Sigmoid colon (tissue), 7 donors: ENCODE data around the gene SLC16A4. TPM values are rescaled to one million over a fixed set of nuclear protein-coding genes. Genes with fewer than 3 reads are reported as not detected.

Experiments
- DNase-seq: peaks from one replicate; pipeline ENCODE4 v3.0.0-alpha.2; 2019
- H3K27ac ChIP-seq, 4 donors: fragments of 200-600 bp; sonication (generic); one replicate each; pipeline ENCODE4 v1.5.1; 2016 to 2019; ENCODE audit warnings: mild to moderate bottlenecking in 1 of 4
- H3K27me3 ChIP-seq, 3 donors: fragments of 200-600 bp; sonication (generic); one replicate each; pipeline ENCODE4 v1.5.1; 2019; ENCODE audit warnings: mild to moderate bottlenecking in 1 of 3
- H3K36me3 ChIP-seq, 4 donors: fragments of 200-600 bp; sonication (generic); one replicate each; pipeline ENCODE4 v1.5.1; 2016 to 2019
- H3K4me1 ChIP-seq, 4 donors: fragments of 200-600 bp; sonication (generic); one replicate each; pipeline ENCODE4 v1.5.1; 2017 to 2019
- H3K4me3 ChIP-seq, 4 donors: fragments of 200-600 bp; sonication (generic); one replicate each; pipeline ENCODE4 v1.5.1; 2017 to 2019; ENCODE audit warnings: mild to moderate bottlenecking in 2 of 4, moderate library complexity in 1 of 4
- H3K9me3 ChIP-seq, 4 donors: fragments of 200-600 bp in 3 of 4; sonication (generic) in 3 of 4; one replicate each; pipeline versions ENCODE4 v1.5.1 to v1.6.1; 2013 to 2019
- CTCF ChIP-seq, 4 experiments: fragments of 450-650 bp in 3 of 4; fragments of 200-600 bp in 1 of 4; IDR thresholded peaks; one replicate each; pipeline ENCODE4 v1.5.1; 2016 to 2019; ENCODE audit warnings: antibody characterized with exemption in 4 of 4, mild to moderate bottlenecking in 3 of 4, moderate library complexity in 2 of 4
- EP300 ChIP-seq, 4 donors: sonication (generic); formaldehyde crosslinking; IDR thresholded peaks; one replicate each; pipeline ENCODE4 v1.6.1; 2017; ENCODE audit warnings: antibody characterized with exemption in 4 of 4
- POLR2A ChIP-seq, 2 donors: fragments of 450-650 bp; IDR thresholded peaks; one replicate each; pipeline ENCODE4 v1.6.1; 2016; ENCODE audit warnings: antibody characterized with exemption in 2 of 2, mild to moderate bottlenecking in 2 of 2, moderate library complexity in 2 of 2
- POLR2AphosphoS5 ChIP-seq, 4 donors: sonication (generic); formaldehyde crosslinking; IDR thresholded peaks; one replicate each; pipeline ENCODE4 v1.6.1; 2017; ENCODE audit warnings: antibody characterized with exemption in 4 of 4
- WGBS, 2 donors: extraction: QIAGEN DNeasy Blood & Tissue Kit; methylation state at CpG; one replicate each; pipeline ENCODE4 v1.1.7; 2013; 5-methylcytosine and 5-hydroxymethylcytosine counted together
- intact Hi-C: fragments of 100-400 bp; cut with DNase I; formaldehyde crosslinking; loops from one replicate; pipeline ENCODE4 v1.15.1; 2023
- polyA plus RNA-seq, 3 donors: library from polyadenylated mRNA; stranded (reverse); fragments of 200-250 nt; gene quantifications; one replicate each; pipeline ENCODE4 v1.2.3, GENCODE V29; 2013
- total RNA-seq, 4 donors: library from RNA; depleted of rRNA; stranded (reverse); fragments of >200 nt; gene quantifications; one replicate each; pipeline ENCODE4 v1.1.0, GENCODE V29; 2016
- donor health status: healthy with polysubstance abuse.
- donor health status: Bipolar disorder and iron deficiency.
- donor health status: healthy.

SLC16A4 gene
- total and polyA plus RNA-seq, 7 donors, result 1.6 to 10.2 (median 5.2) TPM; not detected in 1

DNA sequence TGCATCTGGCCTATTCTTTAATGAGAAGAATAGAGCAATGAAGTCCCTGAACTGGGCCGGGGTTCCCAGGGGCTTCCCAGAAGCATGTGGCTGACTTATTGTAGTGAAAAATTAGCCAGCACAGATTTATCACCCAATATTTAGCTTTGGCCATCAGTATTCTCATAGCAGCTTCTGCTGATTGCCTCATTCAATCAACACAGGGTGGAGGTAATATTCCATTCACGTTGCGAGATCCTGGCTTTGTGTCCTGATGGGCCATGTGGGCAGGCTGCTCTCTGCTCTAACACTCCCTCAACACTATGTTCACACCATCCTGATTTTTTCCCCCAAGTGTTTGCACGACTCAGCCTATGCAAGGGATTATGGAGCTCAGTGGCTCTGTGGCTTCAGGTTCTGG is 38.1 kb upstream of the SLC16A4 start:
- intact Hi-C loops, result no loop called here
- no peaks in the 10 kb centered on the region for H3K36me3 ChIP-seq
- H3K9me3 ChIP-seq, result no peaks in the 10 kb centered on the region
- DNase-seq, result peak; percentile 24
- peaks cover 0 to 7% (median 0%) of the 10 kb centered on the region in 3 donors for H3K27me3 ChIP-seq
- no peak overlapping the region for H3K27ac ChIP-seq
- no peak overlapping the region for H3K4me3 ChIP-seq
- TF ChIP-seq POLR2A (IDR thresholded peaks at IDR 0.05) (no peak), CTCF (IDR thresholded peaks at IDR 0.05) (no peak), EP300 (IDR thresholded peaks at IDR 0.05) (no peak), POLR2AphosphoS5 (IDR thresholded peaks at IDR 0.05) (no peak)
- H3K4me1 ChIP-seq, result no peaks in the 10 kb centered on the region
- WGBS, 2 donors, result 68 to 80% methylated on average over 4 of the region's 4 CpGs

DNA sequence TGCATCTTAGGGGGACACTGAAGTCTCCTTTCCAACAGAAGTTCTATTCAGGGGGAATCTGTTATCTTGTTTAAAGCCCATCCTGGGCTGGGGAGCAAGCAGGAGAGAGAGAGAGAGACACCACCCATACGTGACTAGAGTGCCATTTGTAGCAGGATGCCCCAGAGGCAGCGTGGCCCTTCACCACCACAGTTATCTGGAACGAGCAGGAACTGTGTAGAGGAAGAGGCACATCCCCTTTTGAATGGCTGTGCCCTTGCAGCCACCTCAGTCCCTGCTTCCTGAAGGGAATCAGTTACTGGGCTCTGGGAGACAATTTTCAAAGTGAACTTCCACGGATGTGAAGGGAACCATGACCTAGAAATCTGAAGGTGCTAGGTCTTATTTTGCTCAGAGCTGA is 36.0 kb upstream of the SLC16A4 start:
- H3K4me3 ChIP-seq, result no peak overlapping the region
- TF ChIP-seq CTCF (IDR thresholded peaks at IDR 0.05) (no peak), EP300 (IDR thresholded peaks at IDR 0.05) (no peak), POLR2AphosphoS5 (IDR thresholded peaks at IDR 0.05) (no peak), POLR2A (IDR thresholded peaks at IDR 0.05) (no peak)
- H3K36me3 ChIP-seq, result no peaks in the 10 kb centered on the region
- 33 to 67% methylated on average over 4 of the region's 4 CpGs for WGBS, 2 donors
- intact Hi-C loops, result no loop called here
- no peak for DNase-seq
- no peak overlapping the region for H3K27ac ChIP-seq
- H3K4me1 ChIP-seq, result no peaks in the 10 kb centered on the region
- H3K9me3 ChIP-seq, result no peaks in the 10 kb centered on the region
- peaks cover 0 to 7% (median 0%) of the 10 kb centered on the region in 3 donors for H3K27me3 ChIP-seq

GRCh38 chr1:110425612-110426152 is 34.9 kb upstream of the SLC16A4 start:
- Histone ChIP-seq H3K4me1 (no peaks in the 10 kb centered on the region), H3K4me3 (no peak overlapping the region), H3K27me3 (peaks cover 0 to 4% (median 0%) of the 10 kb centered on the region in 3 donors), H3K27ac (no peak overlapping the region), H3K36me3 (no peaks in the 10 kb centered on the region), H3K9me3 (no peaks in the 10 kb centered on the region)
- intact Hi-C loops, result no loop called here
- 73 to 83% methylated on average over 9 of the region's 9 CpGs for WGBS, 2 donors
- TF ChIP-seq EP300 (IDR thresholded peaks at IDR 0.05) (no peak), CTCF (IDR thresholded peaks at IDR 0.05) (no peak), POLR2A (IDR thresholded peaks at IDR 0.05) (no peak), POLR2AphosphoS5 (IDR thresholded peaks at IDR 0.05) (no peak)
- peak; percentile 61 for DNase-seq

- Histone ChIP-seq H3K9me3 (no peaks in the 10 kb centered on the region), H3K27me3 (peaks cover 0 to 1% (median 0%) of the 10 kb centered on the region in 3 donors), H3K4me3 (no peak overlapping the region), H3K27ac (no peak overlapping the region), H3K36me3 (no peaks in the 10 kb centered on the region), H3K4me1 (no peaks in the 10 kb centered on the region)
- 63 to 76% methylated on average over 9 of the region's 9 CpGs for WGBS, 2 donors
- peak; percentile 55 for DNase-seq
- intact Hi-C loops, result no loop called here
- TF ChIP-seq POLR2AphosphoS5 (IDR thresholded peaks at IDR 0.05) (peak in 1 of 4 donors; percentile 37), EP300 (IDR thresholded peaks at IDR 0.05) (peak in 1 of 4 donors; percentile 29), POLR2A (IDR thresholded peaks at IDR 0.05) (no peak)
These were observed 34.1 kb upstream of the SLC16A4 start for GRCh38 chr1:110424699-110425611.
